ENCODE results near the gene TOMM70.
A peak's percentile ranks its signal among the peaks of the same experiment; 100 is the strongest.

Gene TOMM70

GRCh38 chr3:100319951-100320350, 80.9 kb downstream of the TOMM70 start:
- DNase-seq, result no peak

- DNase-seq, result no peak
These were observed 83.0 kb downstream of the TOMM70 start for GRCh38 chr3:100317912-100318311.

DNA sequence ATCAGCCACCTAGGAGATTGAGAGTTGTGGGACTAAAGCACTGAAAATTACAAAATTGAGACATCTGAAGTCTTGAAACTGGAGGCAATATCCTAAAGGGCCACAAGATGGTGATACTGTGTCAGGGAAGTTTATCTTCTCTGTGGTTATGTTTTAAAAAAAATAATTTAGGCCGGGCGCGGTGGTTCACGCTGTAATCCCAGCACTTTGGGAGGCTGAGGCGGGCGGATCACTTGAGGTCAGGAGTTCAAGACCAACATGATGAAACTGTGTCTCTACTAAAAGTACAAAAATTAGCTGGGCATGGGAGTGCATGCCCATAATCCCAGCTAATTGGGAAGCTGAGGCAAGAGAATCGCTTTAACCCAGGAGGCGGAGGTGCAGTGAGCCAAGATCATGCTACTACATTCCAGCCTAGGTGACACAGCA, 84.2 kb downstream of the TOMM70 start:
- peak; percentile 72 for DNase-seq
